DLD1 (cell line): ENCODE data around the gene SNRPD1.
"Not testable (repeated sequence)": the region's sequence is repeated elsewhere in the genome, so short reads cannot be mapped to it uniquely, and the experiment has no call there.

Experiments used
- in situ Hi-C: cut with HindIII; loops from 2 replicates; pipeline ENCODE4 v1.10.0; 2017; ENCODE audit warnings: low sequenced_read_pairs

Gene SNRPD1

DNA sequence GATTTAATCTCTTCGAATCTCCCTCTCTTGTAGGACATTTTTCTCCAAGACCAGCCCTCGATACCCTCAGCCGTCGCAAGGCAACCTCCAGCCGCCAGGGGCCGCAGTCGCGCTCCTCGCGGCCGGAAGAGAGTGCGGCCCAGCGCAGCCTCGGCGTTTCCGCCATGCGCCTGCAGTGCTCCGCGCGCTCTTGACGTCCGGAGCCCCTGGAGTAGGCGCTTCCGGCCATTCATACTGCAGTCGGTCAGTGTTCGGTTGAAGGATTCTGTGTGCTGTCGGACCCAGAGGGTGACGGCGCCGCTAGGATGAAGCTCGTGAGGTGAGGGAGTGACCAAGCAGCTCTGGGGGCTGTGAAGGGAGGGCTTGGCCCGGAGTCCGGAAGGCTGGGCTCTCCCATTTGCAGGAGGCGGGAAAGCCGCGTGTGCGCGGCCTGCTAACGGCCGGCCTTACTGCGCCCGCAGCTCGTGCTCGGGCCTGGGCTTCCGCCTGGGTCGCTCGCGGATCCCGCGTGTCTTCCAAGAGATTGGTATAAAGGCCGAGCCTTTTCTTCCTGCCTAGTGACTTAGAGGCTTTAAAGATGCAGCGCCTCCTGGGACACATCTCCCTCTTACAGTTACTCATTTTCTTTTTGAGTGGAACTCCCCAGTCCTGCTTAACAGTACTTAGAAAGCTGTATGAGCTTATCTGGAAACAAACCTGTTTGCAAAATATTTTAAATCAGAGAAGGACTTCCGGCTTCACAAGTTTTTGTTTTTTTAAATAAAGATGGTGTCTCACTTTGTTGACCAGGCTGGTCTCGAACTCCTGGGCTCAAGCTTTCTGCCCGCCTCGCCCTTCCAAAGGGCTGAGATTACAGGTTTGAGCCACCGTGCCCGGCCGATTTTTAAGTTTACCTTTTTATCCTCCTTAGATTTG lies at the start of gene SNRPD1:
Gene SNRPD1 (plus strand): TSS at position 190 of the 915 bp plus-strand sequence. CDS start 116 bp downstream, at position 306.
- in situ Hi-C loops, result no loop called here

DNA sequence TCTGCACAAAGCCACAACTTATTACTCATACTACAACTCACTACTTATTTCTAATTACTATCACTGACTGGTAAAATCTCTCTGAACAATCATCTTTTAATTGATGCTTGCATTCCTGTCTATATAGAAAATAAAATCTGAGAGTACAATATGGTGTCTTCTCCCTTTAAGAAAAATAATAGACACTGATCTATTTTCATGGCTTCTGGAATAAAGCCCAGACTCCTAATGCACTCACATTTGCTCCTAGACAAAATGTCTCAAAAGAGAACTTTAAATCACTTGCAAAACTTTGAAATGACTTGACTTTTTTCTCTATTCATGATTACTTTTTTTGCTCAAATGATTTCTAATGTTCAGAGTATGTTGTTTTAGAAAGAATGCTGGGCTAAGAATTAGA lies 40.3 kb upstream of the SNRPD1 start:
- in situ Hi-C loops, result no loop called here

DNA sequence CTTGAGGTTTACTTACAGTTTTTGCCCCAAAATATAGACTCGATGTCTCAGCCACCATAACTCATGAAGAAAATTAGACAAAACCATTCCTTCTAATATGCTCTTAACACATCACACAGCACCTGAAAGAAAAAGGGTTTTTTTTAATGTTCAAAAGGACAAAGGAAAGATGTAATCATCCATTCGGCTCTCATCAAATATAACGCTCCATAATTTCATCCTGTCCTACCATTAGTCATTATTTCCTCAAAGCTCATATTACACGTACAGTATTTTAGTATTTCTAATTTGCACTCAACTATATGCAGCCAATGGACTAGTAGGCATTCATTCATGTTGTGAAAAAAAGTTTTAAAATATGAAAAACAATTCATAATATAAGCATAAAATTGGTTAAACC lies 36.5 kb upstream of the SNRPD1 start:
- in situ Hi-C loops, result no loop called here

DNA sequence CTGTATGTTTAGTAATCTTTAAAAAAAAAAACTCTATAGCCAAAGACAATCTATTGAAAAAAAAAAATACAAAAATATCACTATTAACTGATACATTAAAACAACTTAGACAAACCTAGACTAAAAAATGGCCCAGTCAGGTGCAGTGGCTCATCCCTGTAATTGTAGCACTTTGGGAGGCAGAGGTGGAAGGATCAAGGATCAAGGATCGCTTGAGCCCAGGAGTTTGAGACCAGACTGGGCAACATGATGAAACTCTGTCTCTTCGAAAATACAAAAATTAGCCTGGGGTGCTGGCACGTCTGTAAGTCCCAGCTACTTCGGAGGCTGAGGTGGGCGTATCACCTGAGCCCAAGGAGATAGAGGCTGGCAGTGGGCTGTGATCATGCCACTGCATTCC lies 27.7 kb upstream of the SNRPD1 start:
- in situ Hi-C loops, result no loop called here

DNA sequence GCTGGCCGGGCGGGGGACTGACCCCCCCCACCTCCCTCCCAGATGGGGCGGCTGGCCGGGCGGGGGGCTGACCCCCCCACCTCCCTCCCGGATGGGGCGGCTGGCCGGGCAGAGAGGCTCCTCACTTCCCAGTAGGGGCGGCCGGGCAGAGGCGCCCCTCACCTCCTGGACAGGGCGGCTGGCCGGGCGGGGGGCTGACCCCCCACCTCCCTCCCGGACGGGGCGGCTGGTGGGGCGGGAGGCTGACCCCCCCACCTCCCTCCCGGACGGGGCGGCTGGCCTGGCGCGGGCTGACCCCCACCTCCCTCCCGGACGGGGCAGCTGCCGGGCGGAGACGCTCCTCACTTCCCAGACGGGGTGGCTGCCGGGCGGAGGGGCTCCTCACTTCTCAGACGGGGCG lies 19.8 kb upstream of the SNRPD1 start:
- in situ Hi-C loops, result not testable (repeated sequence)

DNA sequence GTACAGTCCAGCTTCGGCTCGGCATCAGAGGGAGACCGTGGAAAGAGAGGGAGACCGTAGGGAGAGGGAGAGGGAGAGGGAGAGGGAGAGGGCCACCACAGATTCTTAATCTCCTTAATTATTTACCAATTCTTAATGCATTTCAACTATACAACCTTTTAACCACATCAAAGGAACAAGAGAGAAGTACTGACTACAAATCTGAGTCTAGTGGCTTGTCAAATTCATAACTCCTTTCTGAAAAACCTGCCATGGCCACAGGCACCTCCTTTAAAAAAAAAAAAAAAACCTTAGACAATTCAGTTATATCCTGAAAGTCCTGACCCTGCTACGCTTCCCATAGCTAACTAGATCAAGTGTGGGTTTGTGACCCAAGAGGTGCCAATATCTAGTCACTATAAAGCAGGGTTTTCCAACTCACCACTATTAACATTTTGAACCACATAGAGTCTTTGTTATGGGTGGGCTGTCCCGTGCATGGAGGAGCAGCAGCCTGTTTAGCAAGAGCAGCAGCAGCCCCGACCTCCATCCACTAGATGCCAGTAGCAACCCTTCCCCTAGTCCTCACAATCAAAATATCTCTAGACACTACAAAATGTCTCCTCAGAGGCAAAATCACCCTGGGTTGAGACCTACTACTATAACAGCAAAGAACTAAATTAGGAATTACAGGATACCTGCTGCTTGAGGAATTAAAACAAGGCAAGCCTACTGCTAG lies 18.4 kb upstream of the SNRPD1 start:
- in situ Hi-C loops, result no loop called here

DNA sequence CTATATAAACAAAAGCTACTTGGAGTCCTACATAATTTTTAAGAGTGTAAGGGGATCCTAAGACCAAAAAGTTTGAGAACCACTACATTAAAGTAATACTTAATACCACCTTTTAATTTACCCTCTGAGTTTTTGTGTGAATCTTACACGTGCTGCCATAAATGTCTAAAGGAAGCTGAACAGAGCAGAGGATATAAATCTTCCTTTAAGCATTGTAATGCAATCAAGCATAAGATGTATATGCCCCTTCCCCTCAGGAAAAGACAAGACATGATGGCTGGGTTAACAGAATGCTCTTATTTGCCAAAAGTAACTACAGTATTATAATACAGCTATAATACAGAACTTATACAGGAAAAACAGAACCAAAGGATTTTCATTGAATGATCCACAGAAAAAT lies 14.5 kb upstream of the SNRPD1 start:
- in situ Hi-C loops, result no loop called here

DNA sequence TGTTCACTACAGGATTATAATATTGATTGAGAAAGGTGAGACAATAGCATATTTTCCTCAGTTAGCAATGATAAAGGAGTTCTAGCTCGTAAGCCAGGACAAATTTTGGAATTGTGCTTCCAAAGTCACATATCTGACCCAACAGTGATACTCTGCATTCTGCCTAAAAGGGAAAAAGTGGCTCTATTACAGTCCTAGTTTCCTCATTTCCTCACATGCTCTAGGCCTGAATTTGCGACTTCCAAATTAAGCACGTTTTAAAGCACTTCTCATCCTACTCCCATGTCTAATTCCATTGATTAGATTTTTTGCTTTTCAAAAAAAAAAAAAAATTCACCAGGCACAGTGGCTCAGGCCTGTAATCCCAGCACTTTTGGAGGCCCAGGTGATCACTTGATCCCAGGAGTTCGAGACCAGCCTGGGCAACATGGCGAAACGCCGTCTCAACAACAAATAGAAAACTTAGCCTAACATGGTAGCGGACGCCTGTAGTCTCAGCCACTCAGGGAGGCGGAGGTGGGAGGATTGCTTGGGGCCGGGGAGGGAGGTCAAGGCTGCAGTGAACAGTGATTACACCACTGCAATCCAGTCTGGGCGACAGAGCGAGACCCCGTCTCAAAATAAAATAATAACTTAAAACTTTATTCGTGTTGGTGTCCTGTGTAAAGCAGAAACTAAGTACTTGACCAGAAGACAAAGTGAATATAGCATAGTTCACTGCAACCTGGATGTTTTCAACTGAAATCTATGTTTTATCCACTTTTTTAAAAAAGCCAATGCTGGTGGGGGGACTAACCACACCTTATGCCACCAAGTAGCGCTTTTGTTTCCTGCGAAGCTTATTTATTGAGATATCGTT lies 13.2 kb upstream of the SNRPD1 start:
- in situ Hi-C loops, result no loop called here

DNA sequence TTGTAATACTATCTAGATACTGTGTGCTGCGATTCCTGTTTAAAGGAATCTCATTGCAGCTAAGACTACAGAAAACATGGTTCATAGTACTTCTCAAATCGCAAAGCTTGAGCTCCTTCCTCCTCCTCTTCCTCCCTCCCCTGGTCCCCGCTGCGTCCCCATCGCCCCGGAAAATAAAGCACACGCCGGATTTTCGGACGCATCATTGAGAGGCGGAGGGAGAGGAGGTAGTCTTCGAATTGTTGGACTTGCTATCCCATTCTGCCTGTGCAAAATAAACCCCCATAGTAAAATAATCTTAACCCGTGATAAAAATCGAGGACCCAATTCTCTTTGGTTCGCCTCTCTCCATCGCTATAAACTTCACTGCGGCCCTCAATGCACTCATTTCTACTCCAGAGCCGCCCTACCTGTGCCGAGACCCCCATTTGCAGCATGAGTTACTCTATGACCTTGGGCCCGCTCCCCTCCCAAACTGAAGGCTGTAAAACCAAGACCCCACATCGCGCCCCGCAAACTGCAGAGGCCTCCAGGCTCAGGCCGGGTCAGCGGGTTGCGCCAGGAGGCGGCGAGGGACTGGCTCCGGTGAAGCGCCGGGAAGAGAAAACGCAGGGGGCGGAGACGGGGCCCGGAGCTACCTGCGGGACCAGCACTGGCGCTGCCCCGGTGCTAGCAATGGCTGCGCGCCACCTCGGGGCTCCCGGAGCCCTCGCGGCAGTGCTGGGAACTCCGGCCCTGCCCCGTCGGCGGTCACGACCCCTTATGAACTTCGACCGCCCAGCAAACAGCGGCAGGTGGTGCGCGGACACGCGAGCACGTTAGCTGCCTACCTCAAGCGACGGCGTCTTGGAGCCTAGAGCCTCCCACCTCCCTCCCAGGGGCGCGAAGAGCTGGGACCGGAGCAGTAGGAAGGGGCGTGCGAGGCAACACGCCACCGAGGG lies 12.3 kb upstream of the SNRPD1 start:
- in situ Hi-C loops, result no loop called here

DNA sequence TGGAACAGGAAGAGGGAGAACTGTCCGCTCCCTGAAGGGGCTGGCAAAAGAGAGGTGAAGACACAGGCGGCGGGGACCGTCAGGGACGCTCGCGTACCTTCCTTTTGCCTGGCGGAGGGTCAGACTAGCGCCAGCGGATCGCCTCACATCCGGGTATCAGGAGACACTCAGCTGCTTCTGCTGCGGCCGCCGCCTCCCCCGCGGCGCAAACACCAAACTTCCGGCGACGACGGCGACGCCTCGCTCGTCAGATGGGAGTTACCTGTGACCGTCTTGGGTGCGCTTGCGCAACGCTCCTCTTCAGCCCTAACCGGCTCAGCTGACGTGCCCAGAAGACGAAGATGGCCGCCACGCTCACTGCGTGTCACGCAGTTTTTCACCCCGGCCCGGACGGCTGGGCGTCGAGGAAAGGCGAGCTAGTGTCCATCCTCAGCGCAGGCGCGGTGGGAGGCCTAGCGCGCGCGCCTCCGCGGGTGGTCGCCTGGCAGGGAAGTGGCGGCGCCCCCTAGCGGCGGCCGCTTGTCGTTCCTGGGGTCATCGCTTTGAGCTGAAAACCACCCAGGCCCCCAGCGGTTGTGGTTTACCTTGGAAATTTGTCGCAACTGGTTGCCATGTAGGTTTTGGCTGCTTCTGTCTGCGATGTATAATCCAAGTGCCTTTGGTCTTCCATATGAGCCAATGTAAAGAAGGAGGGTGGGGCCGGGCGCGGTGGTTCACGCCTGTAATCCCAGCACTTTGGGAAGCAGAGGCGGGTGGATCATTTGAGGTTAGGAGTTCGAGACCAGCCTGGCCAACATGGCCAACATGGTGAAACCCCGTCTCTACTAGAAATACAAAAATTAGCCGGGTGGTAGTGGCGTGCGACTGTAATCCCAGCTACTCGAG lies 11.3 kb upstream of the SNRPD1 start, which contains the start of gene ESCO1:
Gene ESCO1 (minus strand): TSS at position 179 of the 885 bp plus-strand sequence. CDS start 25,861 bp downstream, outside the sequence.
- in situ Hi-C loops, result no loop called here

DNA sequence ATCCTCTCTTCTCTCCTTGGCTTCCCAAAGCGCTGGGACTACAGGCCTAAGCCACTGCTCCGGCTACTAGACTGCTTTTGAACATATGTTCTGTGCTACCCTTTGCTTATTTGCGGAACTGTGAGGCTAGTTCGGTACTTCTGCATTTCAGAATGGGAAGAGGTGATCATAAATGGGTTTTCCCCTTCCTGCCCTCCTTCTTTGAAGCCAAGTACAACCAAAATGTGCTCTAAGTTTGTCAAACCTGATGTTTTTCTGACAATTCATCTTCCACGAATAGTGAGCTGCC lies 9.9 kb upstream of the SNRPD1 start:
- in situ Hi-C loops, result no loop called here

DNA sequence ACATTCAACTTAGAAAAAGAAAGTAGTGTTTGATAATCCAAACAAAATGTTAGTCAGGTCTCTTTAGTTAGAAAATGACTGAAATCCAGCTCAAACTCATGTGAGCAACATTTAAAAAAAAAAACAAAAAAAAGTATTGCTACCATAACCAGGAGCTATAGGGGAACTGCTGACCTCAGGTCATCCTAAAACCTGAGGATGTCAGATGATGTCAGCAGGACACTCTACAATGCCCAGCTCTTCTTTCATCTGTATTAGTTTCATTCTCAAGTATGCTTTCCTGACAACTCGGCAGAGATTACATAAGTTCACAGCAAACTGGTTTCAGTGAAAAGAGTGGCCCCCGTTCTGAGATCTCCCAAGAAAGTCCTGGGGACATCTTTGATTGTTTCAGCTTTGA lies 7.4 kb upstream of the SNRPD1 start:
- in situ Hi-C loops, result no loop called here

DNA sequence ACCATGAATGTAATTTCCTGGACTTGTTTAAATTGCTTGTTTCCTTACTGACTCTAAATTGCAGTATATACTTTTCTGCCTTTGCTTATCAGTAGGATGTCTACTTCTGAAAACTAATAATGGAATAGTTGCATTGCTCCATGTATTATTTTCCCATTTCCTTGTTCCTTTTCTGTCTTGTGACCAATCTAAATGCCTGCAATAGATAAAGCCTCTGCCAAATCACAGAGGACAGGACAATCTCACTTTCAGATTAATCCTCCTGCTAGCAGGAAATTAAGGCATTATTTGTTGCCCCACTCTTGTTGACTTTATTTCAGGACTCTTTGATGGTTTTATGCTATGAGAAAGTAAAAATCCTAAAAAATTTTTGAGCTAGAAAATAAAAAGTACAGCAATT lies 6.9 kb upstream of the SNRPD1 start:
- in situ Hi-C loops, result no loop called here

DNA sequence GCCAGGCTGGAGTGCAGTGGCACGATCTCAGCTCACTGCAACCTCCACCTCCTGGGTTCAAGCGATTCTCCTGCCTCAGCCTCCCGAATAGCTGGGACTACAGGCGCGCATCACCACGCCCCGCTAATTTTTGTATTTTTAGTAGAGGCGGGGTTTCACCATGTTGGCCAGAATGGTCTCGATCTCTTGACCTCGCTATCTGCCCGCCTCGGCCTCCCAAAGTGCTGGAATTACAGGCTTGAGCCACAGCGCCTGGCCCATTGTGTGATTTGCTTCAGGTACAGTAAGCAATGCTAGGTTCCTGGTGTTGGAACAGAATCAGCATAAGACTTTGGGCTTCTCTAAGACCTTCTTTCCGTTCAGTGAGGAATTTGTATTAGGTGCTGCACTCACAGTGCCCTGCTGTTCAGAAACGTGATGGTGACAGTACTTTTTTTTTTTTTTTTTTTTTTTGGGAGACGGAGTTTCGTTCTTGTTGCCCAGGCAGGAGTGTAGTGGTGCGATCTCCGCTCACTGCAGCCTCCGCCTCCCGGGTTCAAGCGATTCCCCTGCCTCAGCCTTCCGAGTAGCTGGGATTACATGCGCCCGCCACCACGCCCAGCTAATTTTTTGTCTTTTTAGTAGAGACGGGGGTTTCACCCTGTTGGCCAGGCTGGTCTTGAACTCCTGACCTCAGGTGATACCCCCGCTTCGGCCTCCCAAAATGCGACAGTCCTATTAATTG lies 551 bp upstream of the SNRPD1 start:
- in situ Hi-C loops, result not testable (repeated sequence)

DNA sequence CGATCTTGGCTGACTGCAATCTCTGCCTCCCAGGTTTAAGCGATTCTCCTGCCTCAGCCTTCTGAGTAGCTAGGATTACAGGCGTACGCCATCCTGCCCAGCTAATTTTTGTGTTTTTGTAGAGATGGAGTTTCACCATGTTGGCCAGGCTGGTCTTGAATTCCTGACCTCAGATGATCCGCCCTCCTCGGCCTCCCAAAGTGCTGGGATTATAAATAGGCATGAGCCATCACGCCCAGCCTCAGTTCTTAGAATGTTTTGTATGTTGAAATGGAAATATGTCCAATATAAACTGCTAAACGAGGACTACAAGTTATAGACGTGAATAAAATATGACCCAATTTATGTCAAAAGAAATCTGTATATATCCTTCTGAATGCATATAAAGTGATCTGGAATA lies 9.5 kb downstream of the SNRPD1 start:
- in situ Hi-C loops, result not testable (repeated sequence)

DNA sequence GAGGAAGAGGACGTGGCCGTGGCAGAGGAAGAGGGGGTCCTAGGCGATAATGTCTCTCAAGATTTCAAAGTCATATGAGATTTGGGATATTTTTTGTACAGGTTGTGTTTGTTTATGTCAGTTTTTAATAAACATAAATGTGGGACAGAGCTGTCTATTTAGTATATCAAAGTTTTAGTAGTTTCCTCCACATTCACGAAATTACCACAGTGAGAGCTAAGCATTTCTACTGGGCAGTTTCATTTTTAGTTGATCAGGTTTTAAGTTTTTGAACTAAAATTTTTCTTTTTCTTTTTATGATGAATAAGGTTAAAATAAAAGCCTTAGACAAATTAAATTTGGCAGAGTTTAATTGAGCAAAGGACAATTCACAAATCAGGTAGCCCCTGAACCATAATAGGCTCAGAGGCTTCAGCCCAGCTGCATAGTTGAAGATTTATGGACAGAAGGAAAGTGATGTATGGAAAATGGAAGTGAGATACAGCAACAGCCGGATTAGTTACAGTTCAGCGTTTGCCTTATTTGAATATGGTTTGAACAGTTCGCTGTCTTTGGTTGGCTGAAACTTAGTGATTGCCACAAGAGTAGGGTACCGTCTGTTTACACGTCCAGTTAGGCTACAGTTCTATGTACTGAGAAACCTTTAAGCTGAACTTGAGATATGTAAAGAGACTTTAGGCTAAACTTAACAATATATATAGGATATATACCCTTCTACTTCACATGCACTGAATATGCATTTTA lies 17.1 kb downstream of the SNRPD1 start:
- in situ Hi-C loops, result no loop called here

DNA sequence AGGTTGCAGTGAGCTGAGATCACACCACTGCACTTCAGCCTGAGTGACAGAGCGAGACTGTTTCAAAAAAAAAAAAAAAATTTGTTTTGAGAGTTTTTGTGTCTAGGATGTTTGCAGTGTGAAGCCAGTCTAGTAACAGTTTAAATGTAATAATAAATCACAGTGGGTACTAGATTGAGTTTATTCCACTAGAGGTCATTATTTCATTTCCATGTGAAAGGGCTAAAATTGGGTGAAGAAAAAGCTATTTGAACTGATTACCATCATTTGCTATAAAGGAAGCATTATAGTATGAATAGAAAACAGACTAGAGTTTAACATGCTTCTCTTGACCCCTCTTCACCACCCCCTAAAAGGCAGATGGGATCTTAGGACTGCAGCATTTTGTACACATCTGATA lies 20.3 kb downstream of the SNRPD1 start:
- in situ Hi-C loops, result no loop called here
